Mesenchymal stem cell (in vitro differentiated cells and primary cell): Measurements from ENCODE around the gene FAAH.

Source experiments
- DNase-seq: peaks from one replicate; pipeline ENCODE4 v3.0.0-alpha.2; 2013
- H2AFZ ChIP-seq: one replicate; pipeline ENCODE4 v1.6.1; 2013; ENCODE audit warnings: low read depth, mild to moderate bottlenecking, control low read depth, inconsistent platforms, low read length, moderate library complexity
- H2AK5ac ChIP-seq: 2 replicates; pipeline ENCODE4 v1.6.1; 2013; ENCODE audit warnings: low read length, moderate library complexity, mild to moderate bottlenecking, inconsistent platforms; ENCODE audit not compliant: severe bottlenecking
- H2BK120ac ChIP-seq: one replicate; pipeline ENCODE4 v1.6.1; 2013; ENCODE audit warnings: low read depth, mild to moderate bottlenecking, inconsistent platforms, low read length, moderate library complexity
- H2BK12ac ChIP-seq, 2 experiments: one replicate each; pipeline ENCODE4 v1.6.1; 2013; ENCODE audit warnings: inconsistent platforms in 2 of 2, low read length in 2 of 2, mild to moderate bottlenecking in 2 of 2, moderate library complexity in 2 of 2, control low read depth in 1 of 2
- H2BK15ac ChIP-seq: one replicate; pipeline ENCODE4 v1.6.1; 2013; ENCODE audit warnings: mild to moderate bottlenecking, low read depth, inconsistent platforms; ENCODE audit not compliant: poor library complexity, severe bottlenecking
- H2BK5ac ChIP-seq: 2 replicates; pipeline ENCODE4 v1.6.1; 2013; ENCODE audit warnings: low read depth, mild to moderate bottlenecking, low read length, control low read depth, inconsistent platforms; ENCODE audit not compliant: poor library complexity, severe bottlenecking
- H3K14ac ChIP-seq, 2 experiments: one replicate each; pipeline ENCODE4 v1.6.1; 2013; ENCODE audit warnings: inconsistent platforms in 2 of 2, low read length in 2 of 2, control low read depth in 1 of 2, mild to moderate bottlenecking in 1 of 2, moderate library complexity in 1 of 2
- H3K18ac ChIP-seq, 2 experiments: one replicate each; pipeline ENCODE4 v1.6.1; 2013; ENCODE audit warnings: inconsistent platforms in 2 of 2, low read length in 2 of 2, control low read depth in 1 of 2, low read depth in 1 of 2, mild to moderate bottlenecking in 1 of 2
- H3K23ac ChIP-seq, 2 experiments: one replicate each; pipeline ENCODE4 v1.6.1; 2013; ENCODE audit warnings: inconsistent platforms in 2 of 2, low read length in 2 of 2, mild to moderate bottlenecking in 2 of 2, moderate library complexity in 2 of 2, control low read depth in 1 of 2
- H3K27ac ChIP-seq: 2 replicates; pipeline ENCODE4 v1.5.1; 2013; ENCODE audit warnings: mild to moderate bottlenecking, moderate library complexity, low read length, control low read depth, inconsistent platforms; ENCODE audit not compliant: poor library complexity, severe bottlenecking
- H3K27me3 ChIP-seq, 2 experiments: 2 replicates each; pipeline versions ENCODE4 v1.6.1 to v1.7.0; 2013; ENCODE audit warnings: low read length in 2 of 2, mild to moderate bottlenecking in 2 of 2, moderate library complexity in 2 of 2, control low read depth in 1 of 2, inconsistent platforms in 1 of 2; ENCODE audit not compliant: control insufficient read depth in 1 of 2, insufficient read depth in 1 of 2
- H3K36me3 ChIP-seq, 2 experiments: 2 replicates each; pipeline versions ENCODE4 v1.6.1 to v1.7.0; 2013; ENCODE audit warnings: low read length in 2 of 2, control low read depth in 1 of 2, inconsistent platforms in 1 of 2, low read depth in 1 of 2, mild to moderate bottlenecking in 1 of 2; ENCODE audit not compliant: insufficient read depth in 2 of 2, control insufficient read depth in 1 of 2
- H3K4ac ChIP-seq, 2 experiments: one replicate each; pipeline ENCODE4 v1.6.1; 2013; ENCODE audit warnings: inconsistent platforms in 2 of 2, low read length in 2 of 2, mild to moderate bottlenecking in 2 of 2, moderate library complexity in 2 of 2, control low read depth in 1 of 2, low read depth in 1 of 2
- H3K4me1 ChIP-seq: 2 replicates; pipeline ENCODE4 v1.6.1; 2013; ENCODE audit warnings: low read depth, low read length, control low read depth; ENCODE audit not compliant: control insufficient read depth, insufficient read depth
- H3K4me2 ChIP-seq: 2 replicates; pipeline ENCODE4 v1.6.1; 2013; ENCODE audit warnings: low read length, mild to moderate bottlenecking, inconsistent platforms; ENCODE audit not compliant: poor library complexity, severe bottlenecking
- H3K4me3 ChIP-seq, 2 experiments: 2 replicates each; pipeline versions ENCODE4 v1.5.1 to v1.7.0; 2013; ENCODE audit warnings: low read length in 2 of 2, mild to moderate bottlenecking in 2 of 2, control low read depth in 1 of 2, low read depth in 1 of 2; ENCODE audit not compliant: insufficient read depth in 1 of 2
- H3K79me1 ChIP-seq: replicated peaks from 2 replicates; pipeline ENCODE4 v1.6.1; 2013; ENCODE audit warnings: mild to moderate bottlenecking, control low read depth, low read length, inconsistent platforms; ENCODE audit not compliant: poor library complexity, severe bottlenecking
- H3K9ac ChIP-seq: 2 replicates; pipeline ENCODE4 v1.7.0; 2013; ENCODE audit warnings: mild to moderate bottlenecking, low read length, moderate library complexity
- H3K9me3 ChIP-seq: 2 replicates; pipeline ENCODE4 v1.7.0; 2013; ENCODE audit warnings: mild to moderate bottlenecking, low read length; ENCODE audit not compliant: control insufficient read depth
- H4K8ac ChIP-seq: one replicate; pipeline ENCODE4 v1.6.1; 2013; ENCODE audit warnings: inconsistent platforms, mild to moderate bottlenecking, low read length, moderate library complexity
- H4K91ac ChIP-seq: one replicate; pipeline ENCODE4 v1.6.1; 2013; ENCODE audit warnings: mild to moderate bottlenecking, low read length, inconsistent platforms
- WGBS: methylation state at CpG from one replicate; pipeline ENCODE4 v1.1.7; 2013; ENCODE audit warnings: mixed read lengths; 5-methylcytosine and 5-hydroxymethylcytosine counted together

The FAAH gene

DNA sequence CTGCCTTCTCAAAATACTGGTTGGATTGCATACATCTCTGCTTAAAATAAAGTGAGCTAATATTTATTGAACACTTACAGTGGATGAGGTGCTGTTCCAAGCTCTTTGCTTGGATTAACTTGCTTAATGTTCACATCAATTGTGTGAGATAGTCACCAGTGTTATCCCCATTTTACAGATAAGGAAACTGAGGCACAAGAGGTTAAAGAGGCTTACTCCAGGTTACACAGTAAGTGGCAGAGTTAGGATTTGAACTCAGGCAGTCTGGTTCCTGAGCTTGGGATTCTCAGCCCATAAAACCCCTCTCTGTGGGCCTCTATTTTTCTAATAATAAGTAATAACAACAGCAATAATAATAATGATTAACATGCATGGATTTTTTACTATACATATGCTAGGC, 13.6 kb upstream of the FAAH start:
- H3K27ac ChIP-seq = no peak overlapping the region

GRCh38 chr1:46393510-46393909, 607 bp upstream of the FAAH start:
- Histone ChIP-seq H2BK12ac (no peak overlapping the region), H3K18ac (no peak overlapping the region), H3K9me3 (peaks cover 22% of the 10 kb centered on the region), H2BK15ac (no peak overlapping the region), H3K4me1 (peaks cover 9% of the 10 kb centered on the region), H2BK5ac (no peak overlapping the region), H3K14ac (no peak overlapping the region), H3K4me2 (no peak overlapping the region), H3K9ac (no peak overlapping the region), H2AFZ (no peak overlapping the region), H2AK5ac (no peak overlapping the region), H3K23ac (no peak overlapping the region), H3K27me3 (peaks cover 32 to 35% of the 10 kb centered on the region in 2 experiments), H2BK120ac (no peak overlapping the region), H3K4me3 (no peak overlapping the region), H4K8ac (no peak overlapping the region), H3K4ac (no peak overlapping the region), H3K27ac (no peak overlapping the region), H3K79me1 (no peaks in the 10 kb centered on the region), H3K36me3 (no peaks in the 10 kb centered on the region), H4K91ac (no peak overlapping the region)
- no peak for DNase-seq
- WGBS = 88% methylated on average over 9 of the region's 12 CpGs

More for the DNA sequence above, 13.6 kb upstream of the FAAH start:
- Histone ChIP-seq H4K8ac (no peak overlapping the region), H3K4me3 (no peak overlapping the region), H3K9ac (no peak overlapping the region), H3K23ac (no peak overlapping the region), H3K79me1 (no peaks in the 10 kb centered on the region), H2AK5ac (no peak overlapping the region), H4K91ac (no peak overlapping the region), H2BK15ac (no peak overlapping the region), H3K14ac (no peak overlapping the region), H2BK12ac (no peak overlapping the region), H3K4ac (no peak overlapping the region), H3K4me1 (no peaks in the 10 kb centered on the region), H2BK5ac (no peak overlapping the region), H3K36me3 (no peaks in the 10 kb centered on the region), H2BK120ac (no peak overlapping the region), H2AFZ (no peak overlapping the region), H3K27me3 (no peaks in the 10 kb centered on the region), H3K18ac (no peak overlapping the region), H3K4me2 (no peak overlapping the region), H3K9me3 (peaks cover 6% of the 10 kb centered on the region)
- no peak for DNase-seq

- H3K27ac ChIP-seq = no peak overlapping the region
- no peak overlapping the region for H4K8ac ChIP-seq
- H3K27me3 ChIP-seq = peaks cover 38 to 44% of the 10 kb centered on the region in 2 experiments
- H2BK12ac ChIP-seq = no peak overlapping the region
- no peaks in the 10 kb centered on the region for H3K79me1 ChIP-seq
- peaks cover 22% of the 10 kb centered on the region for H3K9me3 ChIP-seq
- peak overlapping the region; percentile 20 for H3K9ac ChIP-seq
- no peak overlapping the region for H2BK5ac ChIP-seq
- no peak overlapping the region for H2BK15ac ChIP-seq
- 42% methylated on average over 17 of the region's 17 CpGs for WGBS
- no peak overlapping the region for H3K14ac ChIP-seq
- DNase-seq = no peak
- H3K23ac ChIP-seq = no peak overlapping the region
- H3K4ac ChIP-seq = no peak overlapping the region
- H2AK5ac ChIP-seq = no peak overlapping the region
- no peaks in the 10 kb centered on the region for H3K36me3 ChIP-seq
- no peak overlapping the region for H2AFZ ChIP-seq
- H3K18ac ChIP-seq = no peak overlapping the region
- H4K91ac ChIP-seq = no peak overlapping the region
- H3K4me3 ChIP-seq = peak overlapping the region in 1 of 2 experiments; percentile 61
- H3K4me2 ChIP-seq = no peak overlapping the region
- H3K4me1 ChIP-seq = peaks cover 9% of the 10 kb centered on the region
- H2BK120ac ChIP-seq = no peak overlapping the region
Measured at GRCh38 chr1:46394872-46395465, 852 bp downstream of the FAAH start.

GRCh38 chr1:46396441-46397398, 2.6 kb downstream of the FAAH start:
- H4K8ac ChIP-seq = no peak overlapping the region
- H3K79me1 ChIP-seq = no peaks in the 10 kb centered on the region
- H2BK5ac ChIP-seq = no peak overlapping the region
- no peak overlapping the region for H3K4me2 ChIP-seq
- no peak for DNase-seq
- no peak overlapping the region for H3K9ac ChIP-seq
- H2BK15ac ChIP-seq = no peak overlapping the region
- no peak overlapping the region for H2AK5ac ChIP-seq
- no peak overlapping the region for H2BK120ac ChIP-seq
- H3K9me3 ChIP-seq = peaks cover 22% of the 10 kb centered on the region
- H3K36me3 ChIP-seq = no peaks in the 10 kb centered on the region
- 76% methylated on average over 9 of the region's 10 CpGs for WGBS
- H3K27me3 ChIP-seq = peaks cover 49 to 54% of the 10 kb centered on the region in 2 experiments
- H2AFZ ChIP-seq = no peak overlapping the region
- H3K4ac ChIP-seq = no peak overlapping the region
- no peak overlapping the region for H3K27ac ChIP-seq
- H3K4me3 ChIP-seq = no peak overlapping the region
- no peak overlapping the region for H3K23ac ChIP-seq
- H4K91ac ChIP-seq = no peak overlapping the region
- H2BK12ac ChIP-seq = no peak overlapping the region
- H3K18ac ChIP-seq = no peak overlapping the region
- H3K4me1 ChIP-seq = peaks cover 9% of the 10 kb centered on the region
- H3K14ac ChIP-seq = no peak overlapping the region
